HFFc6 (cell line): Measurements from ENCODE around the gene CENPP. TPM values are rescaled to one million over a fixed set of nuclear protein-coding genes. Genes with fewer than 3 reads are reported as not detected.

Source experiments
- DNase-seq: peaks from one replicate; pipeline ENCODE4 v3.0.0-alpha.2; 2018
- H3K27ac Mint-ChIP-seq: 2 replicates; pipeline ENCODE4 v1.8.0; 2020; ENCODE audit warnings: mild to moderate bottlenecking, mixed read lengths
- H3K27me3 Mint-ChIP-seq: 2 replicates; pipeline ENCODE4 v1.8.0; 2021; ENCODE audit warnings: mild to moderate bottlenecking, moderate library complexity, mixed read lengths; ENCODE audit not compliant: insufficient read depth
- H3K36me3 Mint-ChIP-seq: 2 replicates; pipeline ENCODE4 v1.8.0; 2021; ENCODE audit warnings: low read depth, mixed read lengths
- H3K4me1 Mint-ChIP-seq: 2 replicates; pipeline ENCODE4 v1.8.0; 2020; ENCODE audit warnings: low read depth, mixed read lengths
- H3K4me3 Mint-ChIP-seq: 2 replicates; pipeline ENCODE4 v1.8.0; 2020; ENCODE audit warnings: mild to moderate bottlenecking, moderate library complexity, mixed read lengths
- H3K9me3 Mint-ChIP-seq: 2 replicates; pipeline ENCODE4 v1.8.0; 2020; ENCODE audit warnings: mild to moderate bottlenecking, mixed read lengths
- total RNA-seq, 6 experiments: library from RNA; stranded (reverse); fragmentation: NEBNext Ultra II Directional; extraction: Animal tissue kit (Norgen Biotek cat#: 25700); gene quantifications; 2 replicates in 1 of 6; 3 replicates in 5 of 6; pipeline ENCODE4 v1.2.3, GENCODE V29; 2021
- TF ChIP-seq, protein P1 (sequence below): fragments of 200-600 bp; sonication (generic); IDR thresholded peaks from 2 replicates; pipeline ENCODE4 v1.5.0; 2021; ENCODE audit warnings: antibody characterized with exemption, mild to moderate bottlenecking

Gene CENPP
- total RNA-seq, 6 experiments from 2014 or later: 3.0 to 7.0 (median 6.0) TPM

DNA sequence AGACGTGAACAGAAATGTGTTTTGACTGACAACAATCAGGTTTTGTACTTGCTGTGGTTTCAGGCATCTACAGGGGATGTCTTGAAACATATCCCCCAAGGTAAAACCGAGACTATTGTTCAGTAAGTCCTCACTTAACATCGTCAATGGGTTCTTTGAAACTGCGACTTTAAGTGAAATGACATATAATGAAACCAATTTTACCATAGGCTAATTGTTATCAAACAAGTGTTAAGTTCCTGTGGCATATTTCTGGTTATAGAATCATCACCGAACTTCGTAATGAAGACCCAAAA lies 114.9 kb downstream of the CENPP start:
- DNase-seq: no peak
- peaks cover 13% of the 10 kb centered on the region for H3K4me1 Mint-ChIP-seq
- TF ChIP-seq, protein P1, sequence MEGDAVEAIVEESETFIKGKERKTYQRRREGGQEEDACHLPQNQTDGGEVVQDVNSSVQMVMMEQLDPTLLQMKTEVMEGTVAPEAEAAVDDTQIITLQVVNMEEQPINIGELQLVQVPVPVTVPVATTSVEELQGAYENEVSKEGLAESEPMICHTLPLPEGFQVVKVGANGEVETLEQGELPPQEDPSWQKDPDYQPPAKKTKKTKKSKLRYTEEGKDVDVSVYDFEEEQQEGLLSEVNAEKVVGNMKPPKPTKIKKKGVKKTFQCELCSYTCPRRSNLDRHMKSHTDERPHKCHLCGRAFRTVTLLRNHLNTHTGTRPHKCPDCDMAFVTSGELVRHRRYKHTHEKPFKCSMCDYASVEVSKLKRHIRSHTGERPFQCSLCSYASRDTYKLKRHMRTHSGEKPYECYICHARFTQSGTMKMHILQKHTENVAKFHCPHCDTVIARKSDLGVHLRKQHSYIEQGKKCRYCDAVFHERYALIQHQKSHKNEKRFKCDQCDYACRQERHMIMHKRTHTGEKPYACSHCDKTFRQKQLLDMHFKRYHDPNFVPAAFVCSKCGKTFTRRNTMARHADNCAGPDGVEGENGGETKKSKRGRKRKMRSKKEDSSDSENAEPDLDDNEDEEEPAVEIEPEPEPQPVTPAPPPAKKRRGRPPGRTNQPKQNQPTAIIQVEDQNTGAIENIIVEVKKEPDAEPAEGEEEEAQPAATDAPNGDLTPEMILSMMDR: no peak

DNA sequence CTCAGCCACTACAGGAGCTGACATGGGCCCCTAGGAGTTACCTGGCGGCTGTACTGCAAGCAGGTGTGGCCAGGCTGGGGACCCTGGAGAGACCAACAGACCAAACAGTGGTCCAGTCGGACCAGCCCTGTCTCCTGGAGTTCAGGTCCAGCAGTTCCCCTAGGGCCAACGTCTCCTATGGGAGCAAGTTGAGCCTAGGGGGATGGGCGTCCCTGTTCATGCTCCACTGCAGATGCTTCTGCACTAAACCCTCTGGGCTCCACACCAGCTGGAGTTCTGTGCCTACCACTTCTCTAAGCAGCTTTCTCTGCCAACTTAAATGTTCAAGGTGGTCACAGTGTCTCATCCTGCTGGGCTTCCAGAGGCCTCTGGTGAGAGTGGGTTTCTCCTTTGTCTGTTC lies 119.1 kb downstream of the CENPP start:
- Mint-ChIP-seq H3K4me3 (no peak overlapping the region), H3K4me1 (peaks cover 15% of the 10 kb centered on the region), H3K27me3 (peaks cover 5% of the 10 kb centered on the region), H3K27ac (no peak overlapping the region), H3K36me3 (no peaks in the 10 kb centered on the region), H3K9me3 (no peaks in the 10 kb centered on the region)
- TF ChIP-seq, protein P1: no peak
- DNase-seq: no peak

More for the DNA sequence above, 114.9 kb downstream of the CENPP start:
- Mint-ChIP-seq H3K9me3 (no peaks in the 10 kb centered on the region), H3K27me3 (no peaks in the 10 kb centered on the region; the same call in 1 of the 2 replicates), H3K27ac (no peak overlapping the region), H3K36me3 (no peaks in the 10 kb centered on the region), H3K4me3 (no peak overlapping the region)

DNA sequence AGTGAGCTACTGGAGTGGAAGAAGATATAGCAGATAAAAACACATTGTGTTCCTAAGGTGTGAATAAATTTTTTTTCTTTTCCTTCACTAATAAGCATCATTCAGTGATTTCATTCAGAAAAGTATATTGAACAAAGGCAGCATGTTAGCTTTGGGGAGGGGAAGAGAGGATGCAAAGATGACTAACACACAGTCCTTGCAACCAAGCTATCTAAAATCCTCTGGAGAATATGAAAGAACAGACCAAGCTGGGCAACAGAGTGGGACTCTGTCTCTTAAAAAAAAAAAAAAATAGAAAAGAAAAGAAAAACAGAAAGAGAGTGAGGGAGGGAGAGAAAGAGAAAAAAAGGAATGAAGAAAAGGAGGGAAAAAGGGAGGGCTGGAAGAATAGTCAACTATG lies 120.8 kb downstream of the CENPP start:
- DNase-seq: no peak
- no peak overlapping the region for H3K27ac Mint-ChIP-seq

DNA sequence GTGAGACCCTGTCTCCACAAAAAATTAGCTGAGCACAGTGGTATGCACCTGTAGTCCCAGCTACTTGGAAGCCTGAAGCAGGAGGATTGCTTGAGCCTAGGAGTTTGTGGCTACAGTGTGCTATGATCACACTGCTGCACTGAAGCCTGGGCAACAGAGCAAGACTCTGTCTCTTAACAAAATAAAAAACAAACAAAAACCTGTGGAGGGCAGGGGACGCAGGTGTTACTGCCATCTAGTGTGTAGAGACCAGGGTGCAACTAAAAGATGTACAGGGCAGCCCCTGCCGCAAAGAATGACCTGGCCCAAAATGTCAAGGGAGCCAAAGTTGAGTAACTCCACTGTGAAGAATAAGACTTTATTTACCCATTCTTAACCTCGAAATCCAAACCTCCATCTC lies 129.5 kb downstream of the CENPP start:
- no peaks in the 10 kb centered on the region for H3K9me3 Mint-ChIP-seq
- no peak for DNase-seq
- H3K36me3 Mint-ChIP-seq: no peaks in the 10 kb centered on the region
- H3K4me3 Mint-ChIP-seq: no peak overlapping the region
- H3K27ac Mint-ChIP-seq: no peak overlapping the region
- TF ChIP-seq, protein P1: peak; percentile 51
- no peaks in the 10 kb centered on the region for H3K4me1 Mint-ChIP-seq
- no peaks in the 10 kb centered on the region; the same call in 1 of the 2 replicates for H3K27me3 Mint-ChIP-seq

More for the DNA sequence above, 120.8 kb downstream of the CENPP start:
- H3K4me1 Mint-ChIP-seq: peaks cover 8% of the 10 kb centered on the region; the same call in 1 of the 2 replicates
- no peak overlapping the region for H3K4me3 Mint-ChIP-seq
- H3K27me3 Mint-ChIP-seq: peaks cover 5% of the 10 kb centered on the region
- H3K36me3 Mint-ChIP-seq: no peaks in the 10 kb centered on the region
- H3K9me3 Mint-ChIP-seq: no peaks in the 10 kb centered on the region
- TF ChIP-seq, protein P1: no peak

DNA sequence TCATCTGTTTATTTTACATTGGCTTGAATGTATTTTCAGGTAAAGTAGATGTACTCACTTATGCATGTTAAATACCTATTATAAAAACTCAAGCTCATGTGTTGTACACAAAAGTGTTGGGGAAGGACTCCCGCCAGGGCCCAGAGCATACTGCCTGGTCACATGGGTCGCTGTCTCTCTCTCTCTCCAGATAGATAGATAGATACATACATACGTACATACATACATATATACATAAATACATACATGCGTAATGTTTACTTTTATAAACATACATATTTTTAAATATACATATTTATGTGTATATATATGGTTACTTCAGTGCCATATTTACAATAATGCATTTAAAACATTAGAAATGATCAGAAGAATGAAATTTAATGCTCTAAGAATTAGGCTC lies 131.8 kb downstream of the CENPP start:
- Mint-ChIP-seq H3K4me3 (no peak overlapping the region), H3K27ac (no peak overlapping the region), H3K9me3 (no peaks in the 10 kb centered on the region), H3K36me3 (no peaks in the 10 kb centered on the region), H3K4me1 (peaks cover 4% of the 10 kb centered on the region), H3K27me3 (no peaks in the 10 kb centered on the region; the same call in none of the 2 replicates)
- no peak for DNase-seq
- TF ChIP-seq, protein P1: no peak

DNA sequence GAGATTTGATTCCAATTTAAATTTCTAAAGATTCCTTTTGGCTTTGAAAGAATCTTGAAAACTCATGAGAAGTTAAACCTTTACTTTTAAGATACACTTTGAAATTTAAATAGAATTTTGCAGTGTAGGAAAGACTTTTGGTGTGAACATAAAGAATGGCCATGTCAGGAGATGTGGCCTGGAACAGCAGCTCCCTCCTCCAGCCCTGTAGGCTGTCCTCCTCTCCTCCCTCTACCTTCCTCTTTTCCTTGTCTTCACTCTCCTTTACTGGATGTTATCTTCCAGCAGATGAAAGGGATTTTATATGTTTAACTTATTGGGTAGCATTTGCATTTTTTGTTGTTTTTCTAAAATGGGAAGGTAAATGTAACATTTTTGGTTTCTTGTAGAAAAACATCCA lies 137.6 kb downstream of the CENPP start:
- Mint-ChIP-seq H3K36me3 (no peaks in the 10 kb centered on the region), H3K27ac (peak overlapping the region; percentile 92), H3K9me3 (no peaks in the 10 kb centered on the region), H3K4me3 (peak overlapping the region; percentile 79), H3K27me3 (no peaks in the 10 kb centered on the region; the same call in none of the 2 replicates), H3K4me1 (peaks cover 57% of the 10 kb centered on the region)
- DNase-seq: no peak
- TF ChIP-seq, protein P1: no peak
